ENCODE results near the gene CD19. TPM values are rescaled to one million over a fixed set of nuclear protein-coding genes. Genes with fewer than 3 reads are reported as not detected.
"Not testable (repeated sequence)": the region's sequence is repeated elsewhere in the genome, so short reads cannot be mapped to it uniquely, and the experiment has no call there.

The CD19 gene
- total RNA-seq, 2 donors from 2014 or later, result 0.12 TPM; not detected in 1

- ATAC-seq (no peak), DNase-seq (no peak)
- intact Hi-C loops (cut with DNase I), result no loop called here
These were observed 769 bp downstream of the CD19 start for GRCh38 chr16:28932339-28933141.

- DNase-seq (no peak), ATAC-seq (no peak)
- intact Hi-C loops (cut with DNase I), result no loop called here
These were observed 1.4 kb downstream of the CD19 start for GRCh38 chr16:28933171-28933570.

GRCh38 chr16:28935346-28935745, 3.6 kb downstream of the CD19 start:
- intact Hi-C loops (cut with DNase I), result no loop called here
- no peak for ATAC-seq

GRCh38 chr16:28935924-28936783, 4.4 kb downstream of the CD19 start:
- peak; percentile 94 to 99 for ATAC-seq
- DNase-seq, result peak; percentile 86
- intact Hi-C loops (cut with DNase I), result no loop called here

More at GRCh38 chr16:28935346-28935745, 3.6 kb downstream of the CD19 start:
- DNase-seq, result no peak

- intact Hi-C loops (cut with DNase I), result no loop called here
- no peak for ATAC-seq
- DNase-seq, result no peak
These were observed 5.0 kb downstream of the CD19 start for GRCh38 chr16:28936784-28937155.

- intact Hi-C loops (cut with DNase I), result no loop called here
- ATAC-seq, result no peak
- no peak for DNase-seq
These were observed 5.6 kb downstream of the CD19 start for GRCh38 chr16:28937222-28937876.

- DNase-seq, result no peak
- no peak for ATAC-seq
- intact Hi-C loops (cut with DNase I), result no loop called here
These were observed 7.0 kb downstream of the CD19 start for GRCh38 chr16:28938721-28939120.

GRCh38 chr16:28939825-28940224, 8.1 kb downstream of the CD19 start:
- not testable (repeated sequence) for DNase-seq, ATAC-seq
- intact Hi-C loops (cut with DNase I), result loop anchor here in 1 of 2 donors (10.0 kb wide), 1 partner anchor 95 kb away; the partner anchor contains the start of gene TUFM

GRCh38 chr16:28943281-28943680, 11.5 kb downstream of the CD19 start:
- no peak for DNase-seq
- ATAC-seq, result no peak
- intact Hi-C loops (cut with DNase I), result loop anchor here in 1 of 2 donors (10.0 kb wide), 1 partner anchor 98 kb away; the partner anchor contains the start of gene TUFM

GRCh38 chr16:28946681-28947080, 14.9 kb downstream of the CD19 start:
- ATAC-seq, result no peak
- no peak for DNase-seq
- intact Hi-C loops (cut with DNase I), result loop anchor here in 1 of 2 donors (10.0 kb wide), 1 partner anchor 102 kb away; the partner anchor contains the start of gene TUFM

- intact Hi-C loops (cut with DNase I), result no loop called here
- peak; percentile 99 for DNase-seq
- ATAC-seq, result peak; percentile 99
These were observed 19.1 kb downstream of the CD19 start, which contains the start of gene NFATC2IP for GRCh38 chr16:28950648-28951409. Gene NFATC2IP, plus strand, starts transcription at chr16:28950937. Its CDS starts 75 bp downstream, at chr16:28951012.

GRCh38 chr16:28951410-28951943, 19.7 kb downstream of the CD19 start:
- peak in 1 of 2 donors; percentile 62 for ATAC-seq
- intact Hi-C loops (cut with DNase I), result no loop called here
- no peak for DNase-seq

GRCh38 chr16:28958216-28958615, 26.4 kb downstream of the CD19 start:
- intact Hi-C loops (cut with DNase I), result no loop called here
- ATAC-seq (no peak), DNase-seq (no peak)

- intact Hi-C loops (cut with DNase I), result no loop called here
- DNase-seq (no peak), ATAC-seq (no peak)
These were observed 27.1 kb downstream of the CD19 start for GRCh38 chr16:28958836-28959235.

GRCh38 chr16:28964072-28964471, 32.3 kb downstream of the CD19 start:
- DNase-seq, result no peak
- intact Hi-C loops (cut with DNase I), result no loop called here
- ATAC-seq, result no peak

GRCh38 chr16:28964496-28964895, 32.7 kb downstream of the CD19 start:
- intact Hi-C loops (cut with DNase I), result no loop called here
- DNase-seq (no peak), ATAC-seq (no peak)

- intact Hi-C loops (cut with DNase I), result no loop called here
- ATAC-seq (no peak), DNase-seq (no peak)
These were observed 35.4 kb downstream of the CD19 start for GRCh38 chr16:28967156-28967555.

- ATAC-seq; intact Hi-C loops (cut with DNase I); DNase-seq: not testable (repeated sequence)
These were observed 37.9 kb downstream of the CD19 start for GRCh38 chr16:28969696-28970095.
